ENCODE measurements around the gene PDZK1IP1. TPM values are rescaled to one million over a fixed set of nuclear protein-coding genes. Genes with fewer than 3 reads are reported as not detected.

PDZK1IP1 gene
- total RNA-seq, 3 donors from 2014 or later (not counting 1 experiment from before 2014, with no cell fraction given): 0.54 TPM; not detected in 2

GRCh38 chr1:47210666-47211065, 20.8 kb upstream of the PDZK1IP1 start:
- WGBS (ENCODE audit: insufficient coverage): 74% methylated on average over 3 of the region's 3 CpGs
- no peak for TF ChIP-seq CTCF (IDR thresholded peaks at IDR 0.05)
- DNase-seq (no peak), ATAC-seq (no peak)
- Histone ChIP-seq H3K27me3 (ENCODE audit: control insufficient read depth, insufficient read depth, low read length) (no peaks in the 10 kb centered on the region), H3K9me3 (ENCODE audit: control insufficient read depth, insufficient read depth, low read length) (no peaks in the 10 kb centered on the region), H3K4me1 (ENCODE audit: control insufficient read depth, insufficient read depth, low read length) (no peaks in the 10 kb centered on the region), H3K27ac (ENCODE audit: low read length) (no peak overlapping the region), H3K36me3 (ENCODE audit: control insufficient read depth, insufficient read depth, low read length) (no peaks in the 10 kb centered on the region), H3K4me3 (ENCODE audit: low read length) (no peak overlapping the region)
- no peaks in the 10 kb centered on the region for H3K36me3 Mint-ChIP-seq
- no peaks in the 10 kb centered on the region for H3K9me3 Mint-ChIP-seq
- intact Hi-C loops (cut with micrococcal nuclease): no loop called here
- no peak overlapping the region for H3K4me3 Mint-ChIP-seq
- H3K27ac Mint-ChIP-seq: no peak overlapping the region
- H3K27me3 Mint-ChIP-seq (ENCODE audit: low read depth in 2 of 2): peaks cover 9 to 12% of the 10 kb centered on the region in 2 donors
- no peaks in the 10 kb centered on the region for H3K4me1 Mint-ChIP-seq

DNA sequence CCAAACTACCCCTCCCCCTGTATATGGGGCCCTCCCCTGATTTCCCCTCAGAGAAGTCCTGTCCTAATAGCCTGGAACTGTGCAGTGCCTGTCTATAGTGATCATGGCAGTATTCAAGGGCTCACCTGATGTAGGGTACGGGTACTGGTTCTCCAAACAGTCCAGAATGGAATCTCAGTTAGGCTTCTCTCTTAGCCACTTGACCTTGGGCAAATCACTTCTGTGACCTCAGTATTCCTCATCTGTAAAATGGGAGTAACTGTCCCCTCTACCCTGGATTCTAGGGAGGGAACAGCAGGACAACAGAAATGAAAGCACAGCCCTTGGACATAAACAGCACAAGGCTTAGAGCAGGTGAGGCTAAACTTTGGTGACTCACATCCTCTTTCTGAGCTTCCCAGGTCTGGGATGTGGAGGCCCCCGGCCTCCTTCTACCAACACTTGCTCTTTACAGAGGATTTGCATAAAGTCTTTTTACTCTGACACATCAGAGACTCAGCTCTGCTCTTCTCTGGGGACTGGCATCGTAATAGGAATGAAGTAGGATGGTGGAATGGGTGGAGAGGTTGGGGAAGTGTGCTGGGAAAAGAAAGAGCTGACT, 20.0 kb upstream of the PDZK1IP1 start:
- no peaks in the 10 kb centered on the region for H3K36me3 ChIP-seq (ENCODE audit: control insufficient read depth, insufficient read depth, low read length)
- no peaks in the 10 kb centered on the region for H3K9me3 ChIP-seq (ENCODE audit: control insufficient read depth, insufficient read depth, low read length)
- ATAC-seq: no peak
- WGBS (ENCODE audit: insufficient coverage): 80% methylated on average over 3 of the region's 3 CpGs
- no peaks in the 10 kb centered on the region for H3K27me3 ChIP-seq (ENCODE audit: control insufficient read depth, insufficient read depth, low read length)
- Mint-ChIP-seq H3K27me3 (ENCODE audit: low read depth in 2 of 2) (peaks cover 9 to 13% of the 10 kb centered on the region in 2 donors), H3K4me3 (no peak overlapping the region), H3K4me1 (no peaks in the 10 kb centered on the region), H3K9me3 (no peaks in the 10 kb centered on the region), H3K27ac (no peak overlapping the region), H3K36me3 (no peaks in the 10 kb centered on the region)
- no peak for TF ChIP-seq CTCF (IDR thresholded peaks at IDR 0.05)
- no peak for DNase-seq
- no peak overlapping the region for H3K4me3 ChIP-seq (ENCODE audit: low read length)
- no peaks in the 10 kb centered on the region for H3K4me1 ChIP-seq (ENCODE audit: control insufficient read depth, insufficient read depth, low read length)
- H3K27ac ChIP-seq (ENCODE audit: low read length): no peak overlapping the region
- intact Hi-C loops (cut with micrococcal nuclease): no loop called here

GRCh38 chr1:47209091-47209490, 19.3 kb upstream of the PDZK1IP1 start:
- H3K4me3 ChIP-seq (ENCODE audit: low read length): no peak overlapping the region
- peaks cover 9 to 19% of the 10 kb centered on the region in 2 donors for H3K27me3 Mint-ChIP-seq (ENCODE audit: low read depth in 2 of 2)
- no peak overlapping the region for H3K27ac Mint-ChIP-seq
- no peaks in the 10 kb centered on the region for H3K4me1 ChIP-seq (ENCODE audit: control insufficient read depth, insufficient read depth, low read length)
- ATAC-seq (no peak), DNase-seq (no peak)
- intact Hi-C loops (cut with micrococcal nuclease): no loop called here
- 84% methylated on average over 8 of the region's 8 CpGs for WGBS (ENCODE audit: insufficient coverage)
- TF ChIP-seq CTCF (IDR thresholded peaks at IDR 0.05): no peak
- no peaks in the 10 kb centered on the region for H3K27me3 ChIP-seq (ENCODE audit: control insufficient read depth, insufficient read depth, low read length)
- H3K36me3 ChIP-seq (ENCODE audit: control insufficient read depth, insufficient read depth, low read length): no peaks in the 10 kb centered on the region
- no peaks in the 10 kb centered on the region for H3K9me3 Mint-ChIP-seq
- no peak overlapping the region for H3K27ac ChIP-seq (ENCODE audit: low read length)
- no peaks in the 10 kb centered on the region for H3K9me3 ChIP-seq (ENCODE audit: control insufficient read depth, insufficient read depth, low read length)
- H3K4me1 Mint-ChIP-seq: no peaks in the 10 kb centered on the region
- H3K4me3 Mint-ChIP-seq: no peak overlapping the region
- no peaks in the 10 kb centered on the region for H3K36me3 Mint-ChIP-seq

GRCh38 chr1:47208374-47208850, 18.6 kb upstream of the PDZK1IP1 start:
- H3K9me3 Mint-ChIP-seq: no peaks in the 10 kb centered on the region
- H3K27me3 Mint-ChIP-seq (ENCODE audit: low read depth in 2 of 2): peaks cover 9 to 26% of the 10 kb centered on the region in 2 donors

More at GRCh38 chr1:47208374-47208850, 18.6 kb upstream of the PDZK1IP1 start:
- Histone ChIP-seq H3K27me3 (ENCODE audit: control insufficient read depth, insufficient read depth, low read length) (no peaks in the 10 kb centered on the region), H3K4me1 (ENCODE audit: control insufficient read depth, insufficient read depth, low read length) (no peaks in the 10 kb centered on the region), H3K4me3 (ENCODE audit: low read length) (no peak overlapping the region), H3K27ac (ENCODE audit: low read length) (no peak overlapping the region), H3K36me3 (ENCODE audit: control insufficient read depth, insufficient read depth, low read length) (no peaks in the 10 kb centered on the region), H3K9me3 (ENCODE audit: control insufficient read depth, insufficient read depth, low read length) (no peaks in the 10 kb centered on the region)
- no peaks in the 10 kb centered on the region for H3K36me3 Mint-ChIP-seq
- DNase-seq (no peak), ATAC-seq (no peak)
- TF ChIP-seq CTCF (IDR thresholded peaks at IDR 0.05): no peak
- intact Hi-C loops (cut with micrococcal nuclease): no loop called here
- no peak overlapping the region for H3K4me3 Mint-ChIP-seq
- no peaks in the 10 kb centered on the region for H3K4me1 Mint-ChIP-seq
- 89% methylated on average over 11 of the region's 11 CpGs for WGBS (ENCODE audit: insufficient coverage)
- H3K27ac Mint-ChIP-seq: no peak overlapping the region
